ENCODE data around the gene CAMLG. TPM values are rescaled to one million over a fixed set of nuclear protein-coding genes. Genes with fewer than 3 reads are reported as not detected.

Gene CAMLG
- polyA plus RNA-seq, 3 donors, result 17.5 to 20.8 (median 17.8) TPM

- Histone ChIP-seq H3K4me3 (replicated peaks in 1 of 3; ENCODE audit: low read depth in 2 of 3, low read length in 3 of 3) (no peak overlapping the region), H3K36me3 (replicated peaks in 1 of 2; ENCODE audit: control insufficient read depth in 1 of 2, insufficient read depth in 2 of 2, low read length in 2 of 2) (peaks cover 78 to 100% of the 10 kb centered on the region in 2 donors), H3K9ac (ENCODE audit: insufficient read depth, low read length, poor library complexity, severe bottlenecking) (no peak overlapping the region), H3K79me2 (ENCODE audit: insufficient read depth, low read length) (no peaks in the 10 kb centered on the region), H4K20me1 (ENCODE audit: insufficient read depth, low read length) (no peaks in the 10 kb centered on the region), H3K27me3 (ENCODE audit: control insufficient read depth in 2 of 2, insufficient read depth in 2 of 2, low read length in 2 of 2) (no peaks in the 10 kb centered on the region), H3K9me3 (replicated peaks in 1 of 2; ENCODE audit: control insufficient read depth in 1 of 2, insufficient read depth in 1 of 2, low read length in 2 of 2) (no peaks in the 10 kb centered on the region), H3K4me2 (replicated peaks; ENCODE audit: extremely low read depth, low read length, poor library complexity, severe bottlenecking) (no peak overlapping the region), H3K4me1 (ENCODE audit: control insufficient read depth in 1 of 2, insufficient read depth in 2 of 2, low read length in 2 of 2) (no peaks in the 10 kb centered on the region), H3K27ac (ENCODE audit: low read depth in 1 of 2, low read length in 2 of 2) (no peak overlapping the region), H2AFZ (ENCODE audit: insufficient read depth, low read depth, low read length, poor library complexity, severe bottlenecking) (no peak overlapping the region)
- Mint-ChIP-seq H3K4me3 (no peak overlapping the region), H3K9me3 (no peaks in the 10 kb centered on the region), H3K27ac (no peak overlapping the region), H3K36me3 (peaks cover 82 to 97% of the 10 kb centered on the region in 2 donors), H3K4me1 (no peaks in the 10 kb centered on the region), H3K27me3 (ENCODE audit: low read depth in 3 of 3) (no peaks in the 10 kb centered on the region)
- no peak for TF ChIP-seq CTCF (IDR thresholded peaks at IDR 0.05)
- WGBS (ENCODE audit: insufficient coverage), result 100% methylated on average over 2 of the region's 2 CpGs
- intact Hi-C loops (cut with micrococcal nuclease), result no loop called here
- no peak for DNase-seq
These were observed 53.2 kb downstream of the CAMLG start for GRCh38 chr5:134791580-134791979.

- Histone ChIP-seq H3K4me2 (replicated peaks; ENCODE audit: extremely low read depth, low read length, poor library complexity, severe bottlenecking) (no peak overlapping the region), H2AFZ (ENCODE audit: insufficient read depth, low read depth, low read length, poor library complexity, severe bottlenecking) (no peak overlapping the region)
These were observed 53.9 kb downstream of the CAMLG start for GRCh38 chr5:134792286-134792685.

More at GRCh38 chr5:134792286-134792685, 53.9 kb downstream of the CAMLG start:
- no peaks in the 10 kb centered on the region for H3K27me3 ChIP-seq (ENCODE audit: control insufficient read depth in 2 of 2, insufficient read depth in 2 of 2, low read length in 2 of 2)
- no peak overlapping the region for H3K9ac ChIP-seq (ENCODE audit: insufficient read depth, low read length, poor library complexity, severe bottlenecking)
- H3K4me3 ChIP-seq (replicated peaks in 1 of 3; ENCODE audit: low read depth in 2 of 3, low read length in 3 of 3), result no peak overlapping the region
- WGBS (ENCODE audit: insufficient coverage), result 100% methylated on average over 2 of the region's 3 CpGs
- H3K36me3 ChIP-seq (replicated peaks in 1 of 2; ENCODE audit: control insufficient read depth in 1 of 2, insufficient read depth in 2 of 2, low read length in 2 of 2), result peaks cover 76 to 99% of the 10 kb centered on the region in 2 donors
- DNase-seq, result no peak
- Mint-ChIP-seq H3K27ac (no peak overlapping the region), H3K27me3 (ENCODE audit: low read depth in 3 of 3) (no peaks in the 10 kb centered on the region), H3K4me1 (no peaks in the 10 kb centered on the region), H3K36me3 (peaks cover 78 to 97% of the 10 kb centered on the region in 2 donors), H3K4me3 (no peak overlapping the region), H3K9me3 (peaks cover 0 to 1% (median 0%) of the 10 kb centered on the region in 7 donors)
- no peak overlapping the region for H3K27ac ChIP-seq (ENCODE audit: low read depth in 1 of 2, low read length in 2 of 2)
- H3K79me2 ChIP-seq (ENCODE audit: insufficient read depth, low read length), result no peaks in the 10 kb centered on the region
- no peaks in the 10 kb centered on the region for H4K20me1 ChIP-seq (ENCODE audit: insufficient read depth, low read length)
- no peaks in the 10 kb centered on the region for H3K4me1 ChIP-seq (ENCODE audit: control insufficient read depth in 1 of 2, insufficient read depth in 2 of 2, low read length in 2 of 2)
- no peaks in the 10 kb centered on the region for H3K9me3 ChIP-seq (replicated peaks in 1 of 2; ENCODE audit: control insufficient read depth in 1 of 2, insufficient read depth in 1 of 2, low read length in 2 of 2)
- intact Hi-C loops (cut with micrococcal nuclease), result no loop called here
- TF ChIP-seq CTCF (IDR thresholded peaks at IDR 0.05), result no peak
